Measurements from ENCODE around the gene PGAP3. TPM values are rescaled to one million over a fixed set of nuclear protein-coding genes. Genes with fewer than 3 reads are reported as not detected.
A peak's percentile ranks its signal among the peaks of the same experiment; 100 is the strongest.

The PGAP3 gene
- total RNA-seq, 1 experiment from 2014 or later, result 13.2 TPM

GRCh38 chr17:39671651-39672521 is 16.0 kb downstream of the PGAP3 start:
- ChIA-PET CTCF (interaction anchor here (0.6 to 1.3 kb wide), 11 partner anchors 8 to 223 kb away, joined by 3 to 8 read pairs (median 3); no protein-coding TSS in a partner anchor), POLR2A (interaction anchor here (1.0 to 1.3 kb wide), 3 partner anchors 17 to 50 kb away, joined by 3 to 4 read pairs (median 3); no protein-coding TSS in a partner anchor)
- peak; percentile 39 for DNase-seq (ENCODE audit: unreplicated experiment)
- intact Hi-C loops (cut with micrococcal nuclease), result no loop called here
- H3K27ac Mint-ChIP-seq (ENCODE audit: low read depth, unreplicated experiment), result peak overlapping the region; percentile 67
- no peaks in the 10 kb centered on the region for H3K9me3 Mint-ChIP-seq (ENCODE audit: unreplicated experiment)
- BruUV-seq (replicated peaks), result no TSS peak
- H3K27me3 Mint-ChIP-seq (ENCODE audit: insufficient read depth, unreplicated experiment), result peaks cover 28% of the 10 kb centered on the region
- no peak overlapping the region for H3K4me3 Mint-ChIP-seq (ENCODE audit: unreplicated experiment)
- peaks cover 13% of the 10 kb centered on the region for H3K36me3 Mint-ChIP-seq (ENCODE audit: insufficient read depth, unreplicated experiment)
- H3K4me1 Mint-ChIP-seq (ENCODE audit: insufficient read depth, unreplicated experiment), result peaks cover 14% of the 10 kb centered on the region
- peak; percentile 38 for TF ChIP-seq CTCF (IDR thresholded peaks at IDR 0.05; ENCODE audit: unreplicated experiment)

GRCh38 chr17:39670746-39671145 is 17.1 kb downstream of the PGAP3 start:
- intact Hi-C loops (cut with micrococcal nuclease), result no loop called here
- no peak overlapping the region for H3K27ac Mint-ChIP-seq (ENCODE audit: low read depth, unreplicated experiment)
- ChIA-PET CTCF (interaction anchor here (0.6 to 1.1 kb wide), 5 partner anchors 46 to 224 kb away, joined by 3 to 8 read pairs (median 3); no protein-coding TSS in a partner anchor), POLR2A (interaction anchor here (0.6 to 1.3 kb wide), 4 partner anchors 11 to 33 kb away, joined by 3 to 5 read pairs (median 4); partner anchors contain the start of gene ERBB2)
- TF ChIP-seq CTCF (IDR thresholded peaks at IDR 0.05; ENCODE audit: unreplicated experiment), result no peak
- no peak overlapping the region for H3K4me3 Mint-ChIP-seq (ENCODE audit: unreplicated experiment)
- no peaks in the 10 kb centered on the region for H3K9me3 Mint-ChIP-seq (ENCODE audit: unreplicated experiment)
- DNase-seq (ENCODE audit: unreplicated experiment), result no peak
- peaks cover 40% of the 10 kb centered on the region for H3K27me3 Mint-ChIP-seq (ENCODE audit: insufficient read depth, unreplicated experiment)
- peaks cover 12% of the 10 kb centered on the region for H3K4me1 Mint-ChIP-seq (ENCODE audit: insufficient read depth, unreplicated experiment)
- BruUV-seq (replicated peaks), result no TSS peak
- peaks cover 13% of the 10 kb centered on the region for H3K36me3 Mint-ChIP-seq (ENCODE audit: insufficient read depth, unreplicated experiment)

GRCh38 chr17:39669897-39670735 is 17.7 kb downstream of the PGAP3 start:
- Mint-ChIP-seq H3K27me3 (ENCODE audit: insufficient read depth, unreplicated experiment) (peaks cover 41% of the 10 kb centered on the region), H3K27ac (ENCODE audit: low read depth, unreplicated experiment) (no peak overlapping the region), H3K36me3 (ENCODE audit: insufficient read depth, unreplicated experiment) (peaks cover 13% of the 10 kb centered on the region), H3K4me3 (ENCODE audit: unreplicated experiment) (no peak overlapping the region), H3K9me3 (ENCODE audit: unreplicated experiment) (no peaks in the 10 kb centered on the region), H3K4me1 (ENCODE audit: insufficient read depth, unreplicated experiment) (peaks cover 12% of the 10 kb centered on the region)
- DNase-seq (ENCODE audit: unreplicated experiment), result no peak
- no TSS peak for BruUV-seq (replicated peaks)
- intact Hi-C loops (cut with micrococcal nuclease), result no loop called here
- TF ChIP-seq CTCF (IDR thresholded peaks at IDR 0.05; ENCODE audit: unreplicated experiment), result no peak
- ChIA-PET CTCF (interaction anchor here (0.6 to 1.0 kb wide), 2 partner anchors 92 to 259 kb away, joined by 3 read pairs; no protein-coding TSS in a partner anchor), POLR2A (interaction anchor here (0.6 to 1.1 kb wide), 4 partner anchors 10 to 33 kb away, joined by 3 to 5 read pairs (median 4); partner anchors contain the start of genes ERBB2 and PGAP3)
